GM12892 (cell line): ENCODE results near the gene MIX23.

ENCODE experiments used
- POLR2A ChIP-seq: IDR thresholded peaks from 2 replicates; pipeline ENCODE4 v1.6.1; 2011; ENCODE audit warnings: low read depth, low read length, control low read depth
- POLR2AphosphoS5 ChIP-seq: IDR thresholded peaks from 2 replicates; pipeline ENCODE4 v1.6.1; 2011; ENCODE audit warnings: low read depth, low read length, control low read depth

- TF ChIP-seq POLR2AphosphoS5 (no peak), POLR2A (no peak)
These were observed 31.4 kb upstream of the MIX23 start for GRCh38 chr3:122414391-122414790.
